Upper lobe of right lung (tissue), 1 donor: Measurements from ENCODE around the gene PLEKHA7. TPM values are rescaled to one million over a fixed set of nuclear protein-coding genes. Genes with fewer than 3 reads are reported as not detected.

Source experiments
- ATAC-seq: fragments of 200-7000 bp; cut with Tn5 transposase; one replicate; pipeline ENCODE4 v1.9.1; 2020; ENCODE audit warnings: mild to moderate bottlenecking, moderate library complexity
- DNase-seq: peaks from one replicate; pipeline ENCODE4 v3.0.0-alpha.2; 2020
- H3K27ac ChIP-seq: fragments of 200-600 bp; one replicate; pipeline ENCODE4 v1.8.0; 2022
- H3K27me3 ChIP-seq: fragments of 200-600 bp; one replicate; pipeline ENCODE4 v1.8.0; 2022; ENCODE audit warnings: mild to moderate bottlenecking
- H3K36me3 ChIP-seq: fragments of 200-600 bp; one replicate; pipeline ENCODE4 v1.8.0; 2022
- H3K4me1 ChIP-seq: fragments of 200-600 bp; one replicate; pipeline ENCODE4 v1.8.0; 2022
- H3K4me3 ChIP-seq: fragments of 200-600 bp; one replicate; pipeline ENCODE4 v1.8.0; 2022; ENCODE audit warnings: mild to moderate bottlenecking
- H3K9me3 ChIP-seq: fragments of 200-600 bp; one replicate; pipeline ENCODE4 v1.8.0; 2022
- intact Hi-C: fragments of 100-400 bp; cut with DNase I; formaldehyde crosslinking; loops from one replicate; pipeline ENCODE4 v1.11.0; 2022
- total RNA-seq: library from RNA; stranded (reverse); fragmentation: NEBNext Ultra II Directional; extraction: Animal tissue kit (Norgen Biotek cat#: 25700); gene quantifications from one replicate; pipeline ENCODE4 v1.2.1, GENCODE V29; 2021
- TF ChIP-seq, protein P1 (sequence below): fragments of 200-600 bp; IDR thresholded peaks from one replicate; pipeline ENCODE4 v1.8.0; 2022; ENCODE audit warnings: antibody characterized with exemption
- donor health status: DM: no; HTN: yes; CAD: no; lungs with severe emphysema.

The PLEKHA7 gene
- total RNA-seq, 1 donor from 2014 or later: 43.6 TPM

DNA sequence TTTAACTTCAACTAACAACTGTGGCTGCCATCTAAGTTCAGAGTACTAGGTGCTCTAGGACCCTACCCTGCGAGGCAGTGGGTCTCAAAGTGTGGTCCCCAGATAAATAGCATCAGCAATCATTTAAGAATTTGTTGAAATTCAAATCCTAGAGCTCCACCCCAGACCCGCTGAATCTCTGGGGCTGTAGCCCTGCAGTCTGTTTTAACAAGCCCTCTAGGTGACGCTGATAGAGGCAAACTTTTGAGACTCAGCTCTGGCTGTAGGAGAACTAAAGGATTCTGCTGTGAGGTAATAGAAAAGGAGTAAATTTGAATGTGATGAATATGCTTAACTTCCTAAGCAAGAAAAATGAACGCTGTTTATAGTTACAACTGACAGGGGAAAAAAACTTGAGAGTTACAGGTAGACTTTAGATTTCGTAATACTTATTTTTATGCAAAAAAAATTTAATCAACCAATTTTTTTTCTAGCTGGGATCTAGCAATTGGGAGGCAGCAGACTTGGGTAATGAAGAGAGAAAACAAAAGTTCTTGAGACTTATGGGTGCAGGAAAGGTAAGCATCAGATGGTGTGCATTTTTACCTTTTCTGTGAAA is 270.0 kb downstream of the PLEKHA7 start:
- no peaks in the 10 kb centered on the region for H3K27me3 ChIP-seq
- H3K27ac ChIP-seq: no peak overlapping the region
- no peak overlapping the region for H3K4me3 ChIP-seq
- DNase-seq (no peak), ATAC-seq (no peak)
- peaks cover 60% of the 10 kb centered on the region for H3K4me1 ChIP-seq
- H3K36me3 ChIP-seq: peaks cover 48% of the 10 kb centered on the region
- intact Hi-C loops: no loop called here
- TF ChIP-seq, protein P1, sequence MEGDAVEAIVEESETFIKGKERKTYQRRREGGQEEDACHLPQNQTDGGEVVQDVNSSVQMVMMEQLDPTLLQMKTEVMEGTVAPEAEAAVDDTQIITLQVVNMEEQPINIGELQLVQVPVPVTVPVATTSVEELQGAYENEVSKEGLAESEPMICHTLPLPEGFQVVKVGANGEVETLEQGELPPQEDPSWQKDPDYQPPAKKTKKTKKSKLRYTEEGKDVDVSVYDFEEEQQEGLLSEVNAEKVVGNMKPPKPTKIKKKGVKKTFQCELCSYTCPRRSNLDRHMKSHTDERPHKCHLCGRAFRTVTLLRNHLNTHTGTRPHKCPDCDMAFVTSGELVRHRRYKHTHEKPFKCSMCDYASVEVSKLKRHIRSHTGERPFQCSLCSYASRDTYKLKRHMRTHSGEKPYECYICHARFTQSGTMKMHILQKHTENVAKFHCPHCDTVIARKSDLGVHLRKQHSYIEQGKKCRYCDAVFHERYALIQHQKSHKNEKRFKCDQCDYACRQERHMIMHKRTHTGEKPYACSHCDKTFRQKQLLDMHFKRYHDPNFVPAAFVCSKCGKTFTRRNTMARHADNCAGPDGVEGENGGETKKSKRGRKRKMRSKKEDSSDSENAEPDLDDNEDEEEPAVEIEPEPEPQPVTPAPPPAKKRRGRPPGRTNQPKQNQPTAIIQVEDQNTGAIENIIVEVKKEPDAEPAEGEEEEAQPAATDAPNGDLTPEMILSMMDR: no peak
- H3K9me3 ChIP-seq: no peaks in the 10 kb centered on the region

DNA sequence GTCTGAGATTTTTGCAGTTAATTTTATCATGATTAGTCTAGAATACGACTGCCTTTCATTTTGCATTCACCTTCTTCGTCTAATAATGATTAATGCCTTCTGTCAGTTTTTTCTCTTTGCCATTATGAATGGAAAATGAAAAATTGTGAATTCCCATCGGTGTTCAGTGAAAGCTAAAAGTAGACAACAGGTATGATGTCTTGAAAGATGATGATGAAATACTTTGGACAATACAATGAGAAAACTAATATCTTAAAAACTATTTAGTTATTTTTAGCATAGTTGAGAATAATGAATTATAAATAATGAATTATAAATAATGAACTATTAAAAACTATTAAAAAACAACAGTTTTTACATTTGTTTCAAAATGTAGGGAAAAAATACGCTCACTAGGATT is 270.7 kb downstream of the PLEKHA7 start:
- H3K36me3 ChIP-seq: peaks cover 41% of the 10 kb centered on the region
- H3K9me3 ChIP-seq: no peaks in the 10 kb centered on the region
- peaks cover 60% of the 10 kb centered on the region for H3K4me1 ChIP-seq
- DNase-seq: no peak
- H3K4me3 ChIP-seq: no peak overlapping the region
- H3K27ac ChIP-seq: no peak overlapping the region
- intact Hi-C loops: no loop called here
- no peaks in the 10 kb centered on the region for H3K27me3 ChIP-seq
- TF ChIP-seq, protein P1: no peak
- no peak for ATAC-seq

DNA sequence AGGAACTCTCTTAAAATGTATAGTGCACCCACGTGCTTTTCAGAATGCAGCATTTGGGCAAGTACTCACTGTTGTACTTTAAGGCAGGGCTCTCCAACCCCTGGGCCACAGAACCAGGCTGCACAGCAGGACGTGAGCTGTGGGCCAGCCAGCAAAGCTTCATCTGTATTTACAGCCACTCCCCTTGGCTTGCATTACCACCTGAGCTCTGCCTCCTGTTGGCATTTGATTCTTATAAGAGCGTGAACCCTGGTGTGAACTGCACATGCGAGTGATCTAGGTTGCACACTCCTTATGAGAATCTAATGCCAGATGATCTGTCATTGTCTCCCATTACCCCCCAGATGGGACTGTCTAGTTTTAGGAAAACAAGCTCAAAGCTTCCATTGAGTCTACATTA is 272.7 kb downstream of the PLEKHA7 start:
- DNase-seq (no peak), ATAC-seq (no peak)
- Histone ChIP-seq H3K4me1 (peaks cover 60% of the 10 kb centered on the region), H3K27ac (no peak overlapping the region), H3K36me3 (peaks cover 21% of the 10 kb centered on the region), H3K4me3 (no peak overlapping the region), H3K9me3 (no peaks in the 10 kb centered on the region), H3K27me3 (no peaks in the 10 kb centered on the region)
- intact Hi-C loops: no loop called here
- TF ChIP-seq, protein P1: no peak

DNA sequence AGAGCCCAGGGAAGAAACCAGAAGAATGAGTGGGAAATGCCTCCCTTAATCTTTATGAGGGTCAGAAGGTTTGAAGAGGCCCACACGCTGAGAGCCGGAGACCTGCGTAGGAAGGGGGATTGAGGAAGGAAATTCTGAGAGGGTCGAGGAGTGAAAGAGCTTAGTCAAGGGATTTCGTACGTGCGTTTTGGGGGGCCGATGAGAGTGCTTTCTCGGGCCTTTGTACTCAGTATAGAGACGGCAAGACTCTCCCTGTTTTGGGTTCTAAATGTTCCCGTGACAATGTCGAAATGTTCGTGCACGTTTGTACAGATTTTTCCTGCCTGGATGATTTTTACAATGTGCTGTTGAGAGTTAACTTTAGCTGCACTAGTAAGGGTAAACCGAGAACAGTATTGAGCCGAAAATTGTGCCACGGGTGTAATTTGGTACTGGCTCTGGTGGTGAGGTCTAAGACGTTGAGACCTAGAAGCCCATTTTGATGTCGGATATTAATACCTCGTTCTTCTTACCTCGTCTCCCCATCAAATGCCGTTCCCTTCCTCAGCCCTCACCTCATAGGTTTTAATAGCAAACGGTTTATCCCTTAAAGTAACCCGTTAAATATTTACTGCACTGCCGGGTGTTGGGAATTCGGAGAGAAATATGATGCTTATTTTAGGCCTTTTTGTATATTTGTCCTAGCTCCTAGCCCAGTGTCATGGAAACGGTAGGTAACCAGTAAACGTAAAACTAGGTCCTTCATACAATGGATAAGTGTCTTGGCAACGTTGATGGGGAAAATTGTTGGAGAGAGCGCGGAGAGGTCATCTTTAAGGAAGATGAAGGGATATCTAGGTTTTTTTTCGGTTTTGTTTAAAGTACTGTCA is 275.0 kb downstream of the PLEKHA7 start:
- Histone ChIP-seq H3K9me3 (no peaks in the 10 kb centered on the region), H3K27ac (peak overlapping the region; percentile 98), H3K36me3 (no peaks in the 10 kb centered on the region), H3K4me1 (peaks cover 48% of the 10 kb centered on the region), H3K27me3 (no peaks in the 10 kb centered on the region), H3K4me3 (peak overlapping the region; percentile 87)
- ATAC-seq (no peak), DNase-seq (no peak)
- intact Hi-C loops: no loop called here
- TF ChIP-seq, protein P1: no peak

DNA sequence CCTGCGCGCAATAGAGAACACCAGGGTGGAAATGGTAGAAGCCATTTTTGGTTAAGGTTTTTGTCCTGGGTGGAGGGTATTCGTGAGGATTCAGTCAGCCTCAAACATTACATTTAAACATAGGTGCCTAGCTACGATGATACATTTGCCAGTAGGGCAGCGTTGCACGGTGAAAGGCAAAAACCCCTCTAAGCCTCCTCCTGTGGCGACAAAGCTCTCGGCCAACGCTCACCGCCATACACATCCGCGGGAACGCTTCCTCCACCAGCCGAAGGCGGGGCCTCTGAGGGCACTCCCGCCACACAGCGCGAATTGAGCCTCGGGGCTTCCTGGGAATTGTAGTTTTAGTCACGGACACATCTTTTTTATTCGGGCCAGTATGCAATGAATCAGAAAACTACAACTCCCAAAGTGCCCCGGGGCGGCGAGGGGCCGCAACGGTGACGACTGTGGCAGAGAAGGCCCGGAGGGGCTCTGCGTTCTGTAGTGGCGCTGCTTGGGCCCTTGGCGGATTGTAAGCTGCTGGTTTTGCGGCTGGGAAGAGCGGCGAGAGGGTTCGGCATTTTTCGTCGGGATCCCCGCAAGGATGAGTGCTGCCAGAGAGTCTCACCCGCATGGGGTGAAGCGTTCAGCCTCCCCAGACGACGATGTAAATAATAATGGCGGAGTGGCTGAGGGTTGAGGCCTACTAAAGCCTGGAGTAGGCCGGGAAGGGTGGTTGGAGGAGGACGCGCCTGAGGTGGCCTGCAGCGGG is 275.8 kb downstream of the PLEKHA7 start, which contains the start of gene C11orf58:
Gene C11orf58 (plus strand): TSS at position 455 of the 754 bp plus-strand sequence. CDS start 132 bp downstream, at position 587.
- peak within 1 kb of the TSS; percentile 98 for H3K27ac ChIP-seq
- H3K36me3 ChIP-seq: no peaks in the 10 kb centered on the region
- TF ChIP-seq, protein P1: no peak
- DNase-seq: peak; percentile 96
- peak; percentile 99 for ATAC-seq
- intact Hi-C loops: no loop called here
- peaks cover 40% of the 10 kb centered on the region for H3K4me1 ChIP-seq
- no peaks in the 10 kb centered on the region for H3K9me3 ChIP-seq
- peak within 1 kb of the TSS; percentile 87 for H3K4me3 ChIP-seq
- no peaks in the 10 kb centered on the region for H3K27me3 ChIP-seq
